Measurements from ENCODE around the gene MAL.

The MAL gene

GRCh38 chr2:95018861-95019550, 6.5 kb upstream of the MAL start:
- Histone ChIP-seq H3K36me3 (ENCODE audit: insufficient read depth, low read depth, low read length) (no peaks in the 10 kb centered on the region), H3K4me3 (ENCODE audit: low read length) (no peak overlapping the region), H3K27me3 (ENCODE audit: insufficient read depth, low read length) (peaks cover 38% of the 10 kb centered on the region), H3K9ac (ENCODE audit: low read depth, low read length) (no peak overlapping the region), H3K9me3 (ENCODE audit: insufficient read depth, low read depth, low read length) (no peaks in the 10 kb centered on the region), H3K27ac (ENCODE audit: low read length) (no peak overlapping the region), H3K4me1 (ENCODE audit: insufficient read depth, low read length) (peaks cover 3% of the 10 kb centered on the region; the same call in 1 of the 2 replicates)

GRCh38 chr2:95019572-95019971, 5.9 kb upstream of the MAL start:
- peaks cover 43% of the 10 kb centered on the region for H3K27me3 ChIP-seq (ENCODE audit: insufficient read depth, low read length)
- no peaks in the 10 kb centered on the region for H3K9me3 ChIP-seq (ENCODE audit: insufficient read depth, low read depth, low read length)
- no peak overlapping the region for H3K27ac ChIP-seq (ENCODE audit: low read length)
- H3K4me1 ChIP-seq (ENCODE audit: insufficient read depth, low read length), result peaks cover 3% of the 10 kb centered on the region; the same call in 1 of the 2 replicates
- H3K36me3 ChIP-seq (ENCODE audit: insufficient read depth, low read depth, low read length), result no peaks in the 10 kb centered on the region
- H3K4me3 ChIP-seq (ENCODE audit: low read length), result no peak overlapping the region
- H3K9ac ChIP-seq (ENCODE audit: low read depth, low read length), result no peak overlapping the region

GRCh38 chr2:95020275-95021022, 5.1 kb upstream of the MAL start:
- Histone ChIP-seq H3K9ac (ENCODE audit: low read depth, low read length) (no peak overlapping the region), H3K36me3 (ENCODE audit: insufficient read depth, low read depth, low read length) (no peaks in the 10 kb centered on the region), H3K4me3 (ENCODE audit: low read length) (no peak overlapping the region), H3K9me3 (ENCODE audit: insufficient read depth, low read depth, low read length) (no peaks in the 10 kb centered on the region), H3K27me3 (ENCODE audit: insufficient read depth, low read length) (peaks cover 52% of the 10 kb centered on the region), H3K4me1 (ENCODE audit: insufficient read depth, low read length) (peaks cover 3% of the 10 kb centered on the region; the same call in 1 of the 2 replicates), H3K27ac (ENCODE audit: low read length) (no peak overlapping the region)

GRCh38 chr2:95021023-95021416, 4.5 kb upstream of the MAL start:
- H3K9ac ChIP-seq (ENCODE audit: low read depth, low read length), result no peak overlapping the region

GRCh38 chr2:95021847-95022246, 3.7 kb upstream of the MAL start:
- H3K36me3 ChIP-seq (ENCODE audit: insufficient read depth, low read depth, low read length), result no peaks in the 10 kb centered on the region
- H3K27me3 ChIP-seq (ENCODE audit: insufficient read depth, low read length), result peaks cover 66% of the 10 kb centered on the region
- H3K27ac ChIP-seq (ENCODE audit: low read length), result no peak overlapping the region
- H3K4me1 ChIP-seq (ENCODE audit: insufficient read depth, low read length), result peaks cover 4% of the 10 kb centered on the region
- H3K9ac ChIP-seq (ENCODE audit: low read depth, low read length), result no peak overlapping the region
- no peaks in the 10 kb centered on the region for H3K9me3 ChIP-seq (ENCODE audit: insufficient read depth, low read depth, low read length)
- H3K4me3 ChIP-seq (ENCODE audit: low read length), result no peak overlapping the region

More at GRCh38 chr2:95021023-95021416, 4.5 kb upstream of the MAL start:
- Histone ChIP-seq H3K27ac (ENCODE audit: low read length) (no peak overlapping the region), H3K4me1 (ENCODE audit: insufficient read depth, low read length) (peaks cover 3% of the 10 kb centered on the region; the same call in 1 of the 2 replicates), H3K36me3 (ENCODE audit: insufficient read depth, low read depth, low read length) (no peaks in the 10 kb centered on the region), H3K9me3 (ENCODE audit: insufficient read depth, low read depth, low read length) (no peaks in the 10 kb centered on the region), H3K27me3 (ENCODE audit: insufficient read depth, low read length) (peaks cover 58% of the 10 kb centered on the region), H3K4me3 (ENCODE audit: low read length) (no peak overlapping the region)

- H3K36me3 ChIP-seq (ENCODE audit: insufficient read depth, low read depth, low read length), result no peaks in the 10 kb centered on the region
- no peak overlapping the region for H3K4me3 ChIP-seq (ENCODE audit: low read length)
These were observed 2.9 kb upstream of the MAL start for GRCh38 chr2:95022309-95023221.

DNA sequence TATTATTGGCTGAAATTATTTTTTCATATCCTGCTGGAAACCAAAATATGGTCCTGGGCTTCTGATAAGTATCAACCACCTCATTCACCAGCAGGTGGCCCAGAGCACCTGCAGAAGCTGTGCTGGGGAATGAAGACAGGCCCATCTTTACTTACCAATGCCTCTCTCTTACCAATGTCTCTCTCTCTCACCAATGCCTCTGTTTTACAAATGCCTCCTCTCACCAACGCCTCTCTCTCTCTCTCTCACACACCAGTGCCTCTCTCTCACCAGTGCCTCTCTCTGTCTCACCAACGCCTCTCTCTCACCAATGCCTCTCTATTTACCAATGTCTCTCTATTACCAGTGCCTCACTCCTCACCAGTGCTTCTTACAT, 2.3 kb upstream of the MAL start:
- Histone ChIP-seq H3K4me1 (ENCODE audit: insufficient read depth, low read length) (peaks cover 5% of the 10 kb centered on the region), H3K27ac (ENCODE audit: low read length) (no peak overlapping the region), H3K36me3 (ENCODE audit: insufficient read depth, low read depth, low read length) (no peaks in the 10 kb centered on the region), H3K4me3 (ENCODE audit: low read length) (no peak overlapping the region), H3K9me3 (ENCODE audit: insufficient read depth, low read depth, low read length) (no peaks in the 10 kb centered on the region), H3K27me3 (ENCODE audit: insufficient read depth, low read length) (peaks cover 80% of the 10 kb centered on the region), H3K9ac (ENCODE audit: low read depth, low read length) (no peak overlapping the region)

More at GRCh38 chr2:95022309-95023221, 2.9 kb upstream of the MAL start:
- Histone ChIP-seq H3K9me3 (ENCODE audit: insufficient read depth, low read depth, low read length) (no peaks in the 10 kb centered on the region), H3K27ac (ENCODE audit: low read length) (no peak overlapping the region), H3K9ac (ENCODE audit: low read depth, low read length) (no peak overlapping the region), H3K4me1 (ENCODE audit: insufficient read depth, low read length) (peaks cover 6% of the 10 kb centered on the region), H3K27me3 (ENCODE audit: insufficient read depth, low read length) (peaks cover 73% of the 10 kb centered on the region)

DNA sequence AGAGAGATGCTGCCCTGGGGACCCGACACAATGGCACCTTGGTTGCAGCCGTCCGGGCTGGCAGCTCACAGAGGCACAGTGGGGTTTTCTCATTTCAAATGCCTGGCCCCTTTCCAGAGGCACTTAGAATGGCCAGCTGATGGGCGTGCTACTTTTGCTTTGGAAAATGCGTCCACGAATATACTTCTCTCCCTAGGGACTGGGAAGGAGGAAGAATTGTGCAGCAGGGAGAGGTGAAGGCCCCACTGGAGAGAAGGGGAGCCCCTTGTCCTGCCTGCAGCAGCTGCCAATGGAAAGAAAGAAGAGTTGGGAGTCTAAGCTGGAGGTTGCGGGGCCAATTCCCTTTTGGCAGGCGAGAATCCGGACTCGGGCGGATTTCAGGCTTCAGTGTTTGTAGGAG, 1.1 kb upstream of the MAL start:
- peaks cover 4% of the 10 kb centered on the region; the same call in 1 of the 2 replicates for H3K4me1 ChIP-seq (ENCODE audit: insufficient read depth, low read length)
- H3K4me3 ChIP-seq (ENCODE audit: low read length), result no peak overlapping the region
- H3K27ac ChIP-seq (ENCODE audit: low read length), result no peak overlapping the region
- peaks cover 91% of the 10 kb centered on the region for H3K27me3 ChIP-seq (ENCODE audit: insufficient read depth, low read length)
- no peaks in the 10 kb centered on the region for H3K9me3 ChIP-seq (ENCODE audit: insufficient read depth, low read depth, low read length)
- no peaks in the 10 kb centered on the region for H3K36me3 ChIP-seq (ENCODE audit: insufficient read depth, low read depth, low read length)
- H3K9ac ChIP-seq (ENCODE audit: low read depth, low read length), result no peak overlapping the region

GRCh38 chr2:95024960-95025405, 525 bp upstream of the MAL start:
- H3K4me1 ChIP-seq (ENCODE audit: insufficient read depth, low read length), result peaks cover 4% of the 10 kb centered on the region; the same call in 1 of the 2 replicates
- H3K4me3 ChIP-seq (ENCODE audit: low read length), result peak overlapping the region; percentile 68; the same call in 1 of the 2 replicates
- peaks cover 91% of the 10 kb centered on the region for H3K27me3 ChIP-seq (ENCODE audit: insufficient read depth, low read length)
- H3K9me3 ChIP-seq (ENCODE audit: insufficient read depth, low read depth, low read length), result no peaks in the 10 kb centered on the region
- H3K36me3 ChIP-seq (ENCODE audit: insufficient read depth, low read depth, low read length), result no peaks in the 10 kb centered on the region
- no peak overlapping the region for H3K9ac ChIP-seq (ENCODE audit: low read depth, low read length)
- no peak overlapping the region for H3K27ac ChIP-seq (ENCODE audit: low read length)

- no peaks in the 10 kb centered on the region for H3K9me3 ChIP-seq (ENCODE audit: insufficient read depth, low read depth, low read length)
- H3K4me1 ChIP-seq (ENCODE audit: insufficient read depth, low read length), result peaks cover 4% of the 10 kb centered on the region
- H3K27me3 ChIP-seq (ENCODE audit: insufficient read depth, low read length), result peaks cover 99% of the 10 kb centered on the region
- H3K4me3 ChIP-seq (ENCODE audit: low read length), result peak overlapping the region; percentile 68; the same call in 1 of the 2 replicates
- no peak overlapping the region for H3K9ac ChIP-seq (ENCODE audit: low read depth, low read length)
- H3K36me3 ChIP-seq (ENCODE audit: insufficient read depth, low read depth, low read length), result no peaks in the 10 kb centered on the region
- H3K27ac ChIP-seq (ENCODE audit: low read length), result no peak overlapping the region
These were observed 1.2 kb downstream of the MAL start for GRCh38 chr2:95026471-95027368.

All from iPS-20b (cell line).